GM12872 (cell line): Measurements from ENCODE around the gene KRTAP5-2.

Source experiments
- TF ChIP-seq, protein P1 (sequence below): IDR thresholded peaks from 3 replicates; pipeline ENCODE4 v1.5.1; 2011; ENCODE audit warnings: low read depth, mild to moderate bottlenecking, low read length, moderate library complexity; ENCODE audit not compliant: insufficient read depth

Gene KRTAP5-2

DNA sequence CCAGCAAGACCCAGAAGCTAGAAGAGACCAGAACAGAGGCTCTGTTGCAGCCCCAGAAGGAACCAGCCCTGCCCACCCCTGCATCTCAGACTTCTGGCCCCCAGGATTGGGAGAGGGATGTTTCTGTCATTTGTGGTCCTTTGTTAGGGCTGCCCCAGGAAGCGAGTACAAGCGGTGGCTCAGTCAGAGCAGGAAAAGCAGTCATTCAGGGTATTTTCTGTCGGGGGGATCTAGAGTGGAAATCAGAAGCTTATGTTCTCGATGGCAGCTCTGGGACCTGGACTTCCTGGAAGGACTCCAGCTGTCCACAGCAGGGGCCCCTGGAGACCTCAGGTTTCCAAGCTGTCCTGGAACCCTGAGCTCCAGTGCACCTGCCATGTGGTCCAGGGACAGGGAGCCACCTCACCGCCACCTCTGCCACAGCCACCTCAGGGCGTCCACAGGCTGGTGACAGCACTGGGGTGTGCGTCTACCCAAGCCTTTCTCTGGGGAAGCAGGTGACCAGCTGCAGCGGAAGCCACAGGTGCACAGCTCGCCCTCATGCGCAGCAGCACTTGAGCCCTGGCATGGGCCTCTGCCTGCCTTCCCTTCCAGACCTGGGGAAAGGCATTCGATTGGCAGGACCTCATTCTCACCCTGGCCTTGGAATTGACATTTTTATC, 34.1 kb upstream of the KRTAP5-2 start:
- TF ChIP-seq, protein P1, sequence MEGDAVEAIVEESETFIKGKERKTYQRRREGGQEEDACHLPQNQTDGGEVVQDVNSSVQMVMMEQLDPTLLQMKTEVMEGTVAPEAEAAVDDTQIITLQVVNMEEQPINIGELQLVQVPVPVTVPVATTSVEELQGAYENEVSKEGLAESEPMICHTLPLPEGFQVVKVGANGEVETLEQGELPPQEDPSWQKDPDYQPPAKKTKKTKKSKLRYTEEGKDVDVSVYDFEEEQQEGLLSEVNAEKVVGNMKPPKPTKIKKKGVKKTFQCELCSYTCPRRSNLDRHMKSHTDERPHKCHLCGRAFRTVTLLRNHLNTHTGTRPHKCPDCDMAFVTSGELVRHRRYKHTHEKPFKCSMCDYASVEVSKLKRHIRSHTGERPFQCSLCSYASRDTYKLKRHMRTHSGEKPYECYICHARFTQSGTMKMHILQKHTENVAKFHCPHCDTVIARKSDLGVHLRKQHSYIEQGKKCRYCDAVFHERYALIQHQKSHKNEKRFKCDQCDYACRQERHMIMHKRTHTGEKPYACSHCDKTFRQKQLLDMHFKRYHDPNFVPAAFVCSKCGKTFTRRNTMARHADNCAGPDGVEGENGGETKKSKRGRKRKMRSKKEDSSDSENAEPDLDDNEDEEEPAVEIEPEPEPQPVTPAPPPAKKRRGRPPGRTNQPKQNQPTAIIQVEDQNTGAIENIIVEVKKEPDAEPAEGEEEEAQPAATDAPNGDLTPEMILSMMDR = no peak

DNA sequence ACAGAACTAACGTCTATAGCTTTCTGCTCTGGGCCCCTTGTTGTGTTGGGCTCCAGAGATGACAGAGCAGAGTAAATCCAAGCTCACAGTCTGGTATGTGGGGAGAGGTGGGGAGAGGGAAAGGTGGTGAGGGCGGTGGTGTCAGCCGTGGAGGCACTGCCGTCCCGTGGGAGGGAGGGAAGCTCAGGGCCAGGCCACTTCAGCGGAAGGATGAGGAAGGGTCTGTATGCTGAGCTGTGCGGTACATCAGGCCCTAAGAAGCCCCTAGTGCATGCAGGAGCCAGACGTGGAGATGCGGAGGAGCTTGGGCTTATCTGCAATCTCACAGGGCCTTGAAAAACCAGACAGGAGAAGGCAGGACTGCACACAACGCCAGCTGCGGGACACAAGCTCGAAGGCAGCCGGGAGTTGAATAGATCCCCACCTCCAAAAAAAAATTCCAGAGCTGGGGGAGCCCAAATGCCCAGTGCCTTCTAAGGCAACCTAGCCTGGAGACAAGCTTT, 33.0 kb upstream of the KRTAP5-2 start:
- TF ChIP-seq, protein P1 = no peak

DNA sequence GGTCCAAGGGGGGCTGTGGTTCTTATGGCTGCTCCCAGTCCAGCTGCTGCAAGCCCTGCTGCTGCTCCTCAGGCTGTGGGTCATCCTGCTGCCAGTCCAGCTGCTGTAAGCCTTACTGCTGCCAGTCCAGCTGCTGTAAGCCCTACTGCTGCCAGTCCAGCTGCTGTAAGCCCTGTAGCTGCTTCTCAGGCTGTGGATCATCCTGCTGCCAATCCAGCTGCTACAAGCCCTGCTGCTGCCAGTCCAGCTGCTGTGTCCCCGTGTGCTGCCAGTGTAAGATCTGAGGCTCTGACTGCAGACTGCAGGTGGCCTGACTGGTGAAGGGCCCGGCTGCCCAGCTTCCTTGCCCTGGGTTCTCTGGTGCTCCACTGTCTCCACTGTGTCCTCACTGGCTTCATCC, 32.2 kb upstream of the KRTAP5-2 start:
- TF ChIP-seq, protein P1 = no peak

DNA sequence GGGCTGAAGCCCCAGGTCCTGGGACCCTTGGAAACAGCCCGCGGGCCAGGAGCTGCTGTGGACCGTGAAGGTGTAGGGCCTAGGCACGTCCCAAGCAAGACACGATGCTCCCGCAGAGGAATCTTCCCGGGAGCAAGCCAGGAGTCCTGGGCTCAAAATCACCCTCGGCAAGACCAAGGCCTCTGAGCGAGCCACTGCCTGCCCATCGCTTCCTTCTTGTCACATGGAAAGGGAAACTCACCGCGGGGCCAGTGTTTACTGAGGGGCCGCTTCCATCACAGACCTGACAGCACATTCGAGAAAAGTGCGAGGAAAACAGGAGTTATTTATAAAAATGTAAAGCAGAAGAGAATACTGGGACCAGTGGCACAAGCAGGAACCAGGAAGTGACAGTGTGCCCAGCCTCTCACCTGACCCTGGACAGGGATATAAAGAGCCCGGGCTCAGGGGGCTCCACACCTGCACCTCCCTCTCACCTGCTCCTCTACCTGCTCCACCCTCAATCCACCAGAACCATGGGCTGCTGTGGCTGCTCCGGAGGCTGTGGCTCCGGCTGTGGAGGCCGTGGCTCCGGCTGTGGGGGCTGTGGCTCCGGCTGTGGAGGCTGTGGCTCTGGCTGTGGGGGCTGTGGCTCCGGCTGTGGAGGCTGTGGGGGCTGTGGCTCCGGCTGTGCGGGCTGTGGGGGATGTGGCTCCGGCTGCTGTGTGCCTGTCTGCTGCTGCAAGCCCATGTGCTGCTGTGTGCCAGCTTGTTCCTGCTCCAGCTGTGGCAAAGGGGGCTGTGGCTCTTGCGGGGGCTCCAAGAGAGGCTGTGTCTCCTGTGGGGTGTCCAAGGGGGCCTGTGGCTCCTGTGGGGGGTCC, 31.5 kb upstream of the KRTAP5-2 start, which contains the start of gene KRTAP5-5:
KRTAP5-5 (plus strand) TSS at position 450 of the 860 bp plus-strand sequence; CDS start at position 516, 66 bp downstream.
- TF ChIP-seq, protein P1 = no peak

DNA sequence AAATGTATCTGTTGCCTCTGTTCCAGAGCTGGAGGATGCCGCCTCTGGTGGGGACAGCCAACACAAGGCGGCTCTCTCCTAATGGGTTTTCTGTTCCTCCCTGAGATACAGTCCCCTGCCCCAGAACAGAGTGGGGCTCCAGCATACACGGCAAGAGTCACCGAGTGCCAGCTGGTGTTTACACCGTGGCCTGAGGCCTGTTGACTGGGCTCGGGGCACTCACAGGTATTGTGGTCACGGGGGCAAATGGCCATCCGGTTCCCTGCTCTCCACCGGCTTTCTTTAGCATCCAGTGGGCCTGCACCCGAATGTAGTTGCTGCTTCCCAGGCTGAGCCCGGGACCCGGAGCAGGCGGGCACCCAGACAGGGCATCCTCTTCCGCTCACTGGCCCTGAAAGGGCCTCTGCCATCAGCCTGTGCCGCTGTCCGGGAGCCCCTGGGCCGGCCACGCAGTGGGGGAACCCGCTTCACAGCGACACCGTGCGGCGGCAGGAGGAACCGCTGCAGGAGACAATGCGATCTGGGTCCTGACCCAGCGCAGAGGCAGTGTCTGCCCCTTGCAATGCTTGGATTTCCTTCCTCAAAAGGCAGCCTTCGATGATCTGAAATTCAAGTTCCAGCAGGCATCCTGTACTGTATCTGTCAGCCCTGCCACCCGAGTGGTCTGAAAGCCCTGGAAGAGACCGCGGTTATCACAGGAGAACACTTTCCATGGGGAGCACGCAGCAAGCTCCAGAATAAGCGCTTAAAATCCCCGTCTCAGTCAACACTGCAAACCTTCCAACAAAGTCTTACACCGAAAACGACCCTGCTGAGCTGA, 30.6 kb upstream of the KRTAP5-2 start:
- TF ChIP-seq, protein P1 = peak; percentile 94

DNA sequence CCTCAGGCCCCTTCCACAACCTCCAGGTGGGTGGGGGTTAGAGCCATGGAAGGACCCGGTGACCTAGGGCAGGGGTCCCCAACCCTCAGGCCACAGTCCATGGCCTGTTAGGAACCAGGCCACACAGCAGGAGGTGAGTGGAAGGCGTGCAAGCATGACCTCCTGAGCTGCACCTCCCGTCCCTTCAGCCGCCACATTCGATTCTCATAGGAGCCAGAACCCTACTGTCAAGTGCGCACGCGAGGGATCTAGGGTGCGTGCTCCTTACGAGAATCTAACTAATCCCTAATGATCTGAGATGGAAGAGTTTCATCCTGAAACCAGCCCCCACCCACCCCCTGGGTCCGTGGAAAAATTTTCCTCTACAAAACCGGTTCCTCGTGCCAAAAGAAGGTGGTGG, 27.4 kb upstream of the KRTAP5-2 start:
- TF ChIP-seq, protein P1 = no peak
